ENCODE measurements around the gene ECI1. TPM values are rescaled to one million over a fixed set of nuclear protein-coding genes. Genes with fewer than 3 reads are reported as not detected.

ECI1 gene
- total RNA-seq, 1 experiment from 2014 or later: 140 TPM

GRCh38 chr16:2198283-2198682 is 53.1 kb downstream of the ECI1 start:
- intact Hi-C loops (cut with micrococcal nuclease): loop anchor here (10.0 kb wide), 1 partner anchor 307 kb away; no protein-coding TSS in a partner anchor
- Histone ChIP-seq H4K20me1 (ENCODE audit: insufficient read depth) (no peaks in the 10 kb centered on the region), H3K79me2 (ENCODE audit: insufficient read depth, low read length) (no peaks in the 10 kb centered on the region), H3K9me3 (ENCODE audit: control insufficient read depth in 1 of 2, insufficient read depth in 1 of 2, low read depth in 1 of 2, low read length in 2 of 2) (no peaks in the 10 kb centered on the region), H3K36me3 (ENCODE audit: control insufficient read depth in 1 of 2, insufficient read depth in 2 of 2, low read length in 2 of 2) (no peaks in the 10 kb centered on the region), H3K4me1 (ENCODE audit: control insufficient read depth in 1 of 2, insufficient read depth in 2 of 2, low read length in 2 of 2) (peaks cover 5 to 19% of the 10 kb centered on the region in 2 experiments), H2AFZ (ENCODE audit: low read depth, low read length, poor library complexity, severe bottlenecking) (no peak overlapping the region), H3K9ac (ENCODE audit: low read length) (no peak overlapping the region), H3K4me3 (replicated peaks in 1 of 2; ENCODE audit: low read depth in 1 of 2, low read length in 2 of 2) (no peak overlapping the region), H3K27me3 (ENCODE audit: insufficient read depth, low read length) (no peaks in the 10 kb centered on the region), H3K27ac (ENCODE audit: low read depth, low read length) (no peak overlapping the region), H3K9me2 (ENCODE audit: insufficient read depth) (no peaks in the 10 kb centered on the region), H3K4me2 (ENCODE audit: low read length) (no peak overlapping the region)
- BruUV-seq (replicated peaks): no TSS peak
- RAD21 ChIA-PET (ENCODE audit: low non-redundant PET in 1 of 2, low total read pairs in 2 of 2, uncharacterized antibody in 2 of 2, unreplicated experiment in 2 of 2): no interaction called here
- POLR2A ChIA-PET: interaction anchor here (1.5 to 2.1 kb wide), 2 partner anchors 16 to 43 kb away, joined by 3 to 6 read pairs; partner anchors contain the start of genes PGP and TRAF7
- TF ChIP-seq CTCF (IDR thresholded peaks at IDR 0.05 in 2 of 3, conservative IDR thresholded peaks at IDR 0.05 in 1 of 3; ENCODE audit: borderline replicate concordance in 1 of 3, insufficient read depth in 1 of 3, low read depth in 2 of 3, low read length in 2 of 3) (no peak), JUND (IDR thresholded peaks at IDR 0.05) (no peak), EGR1 (IDR thresholded peaks at IDR 0.05; ENCODE audit: low read depth) (no peak), REST (IDR thresholded peaks at IDR 0.05; ENCODE audit: low read depth) (no peak), POLR2A (IDR thresholded peaks at IDR 0.05; ENCODE audit: borderline replicate concordance, extremely low read depth, insufficient read depth, insufficient read length) (no peak), EZH2 (IDR thresholded peaks at IDR 0.05) (no peak), ELF1 (IDR thresholded peaks at IDR 0.05; ENCODE audit: borderline replicate concordance, low read depth) (no peak), CBX3 (IDR thresholded peaks at IDR 0.05; ENCODE audit: low read depth) (no peak), TCF7L2 (IDR thresholded peaks at IDR 0.05; ENCODE audit: borderline replicate concordance, extremely low read depth, insufficient read depth, insufficient read length) (no peak), SP1 (IDR thresholded peaks at IDR 0.05; ENCODE audit: low read depth) (no peak), ZFX (IDR thresholded peaks at IDR 0.05) (no peak), CEBPB (IDR thresholded peaks at IDR 0.05; ENCODE audit: low read depth) (no peak), SRF (IDR thresholded peaks at IDR 0.05; ENCODE audit: low read depth) (no peak), POLR2AphosphoS5 (IDR thresholded peaks at IDR 0.05; ENCODE audit: low read depth, low read length) (no peak)
- DNase-seq (ENCODE audit: low read depth, low spot score): no peak
- CTCF ChIA-PET: no interaction called here
- no peak for ATAC-seq

Data from HCT116 (cell line).